ENCODE results near the gene FMNL2.

GRCh38 chr2:152428800-152429582 lies 94.0 kb downstream of the FMNL2 start:
- TF ChIP-seq CTCF (IDR thresholded peaks at IDR 0.05) (no peak), POLR2A (IDR thresholded peaks at IDR 0.05) (no peak)

Data from stomach (tissue), 4 donors.